Activated T-helper 1 cell treated with Interleukin-2 at 50 U/mL for 16 hours (primary cell): Measurements from ENCODE around the gene NFKBIL1.

Source experiments
- DNase-seq: peaks from one replicate; pipeline ENCODE4 v3.0.0-alpha.2; 2020; ENCODE audit warnings: low read depth

The NFKBIL1 gene

GRCh38 chr6:31534521-31535040 is 12.8 kb upstream of the NFKBIL1 start:
- DNase-seq: no peak

GRCh38 chr6:31535538-31536324 is 11.7 kb upstream of the NFKBIL1 start:
- DNase-seq: no peak

GRCh38 chr6:31538805-31539400 is 8.5 kb upstream of the NFKBIL1 start:
- DNase-seq: no peak

- DNase-seq: no peak
These were observed 6.8 kb upstream of the NFKBIL1 start for GRCh38 chr6:31540640-31541039.

GRCh38 chr6:31541059-31541657 is 6.2 kb upstream of the NFKBIL1 start:
- DNase-seq: peak; percentile 58

- DNase-seq: peak; percentile 91
These were observed 5.5 kb upstream of the NFKBIL1 start, which contains the start of gene DDX39B for GRCh38 chr6:31541658-31542521. DDX39B (minus strand) TSS chr6:31542003; CDS start chr6:31540532, 1,471 bp downstream.

GRCh38 chr6:31543639-31544038 is 3.8 kb upstream of the NFKBIL1 start:
- DNase-seq: no peak

GRCh38 chr6:31544676-31545075 is 2.7 kb upstream of the NFKBIL1 start:
- no peak for DNase-seq

- DNase-seq: no peak
These were observed 2.1 kb upstream of the NFKBIL1 start for GRCh38 chr6:31545291-31545690.

- DNase-seq: peak; percentile 69
These were observed 960 bp upstream of the NFKBIL1 start, which contains the start of gene ATP6V1G2 for GRCh38 chr6:31546339-31546957. ATP6V1G2 (minus strand) TSS chr6:31546608; CDS start chr6:31546559, 49 bp downstream.

- DNase-seq: no peak
These were observed 527 bp downstream of the NFKBIL1 start for GRCh38 chr6:31547727-31548543.

- DNase-seq: no peak
These were observed 1.1 kb downstream of the NFKBIL1 start for GRCh38 chr6:31548544-31548873.

- DNase-seq: peak; percentile 45
These were observed 4.0 kb downstream of the NFKBIL1 start for GRCh38 chr6:31551371-31551770.

GRCh38 chr6:31556307-31556706 is 8.9 kb downstream of the NFKBIL1 start:
- DNase-seq: no peak

- DNase-seq: no peak
These were observed 10.3 kb downstream of the NFKBIL1 start for GRCh38 chr6:31557443-31558317.

GRCh38 chr6:31558318-31558625 is 10.9 kb downstream of the NFKBIL1 start:
- no peak for DNase-seq

- DNase-seq: peak; percentile 50
These were observed 11.5 kb downstream of the NFKBIL1 start for GRCh38 chr6:31558631-31559500.

GRCh38 chr6:31559606-31559957 is 12.2 kb downstream of the NFKBIL1 start:
- DNase-seq: no peak
